Gastrocnemius medialis (tissue), 4 donors: ENCODE results near the gene STUB1.
A peak's percentile ranks its signal among the peaks of the same experiment; 100 is the strongest.

Experiments used
- CTCF ChIP-seq, 5 experiments: fragments of 450-650 bp in 3 of 5; fragments of 200-600 bp in 2 of 5; sonication (generic) in 2 of 5; IDR thresholded peaks in 4 of 5; conservative IDR thresholded peaks in 1 of 5; 1 replicate in 4 of 5; 2 replicates in 1 of 5; pipeline ENCODE4 v1.5.1; 2016 to 2019; ENCODE audit warnings: antibody characterized with exemption in 5 of 5, mild to moderate bottlenecking in 3 of 5, moderate library complexity in 3 of 5
- POLR2A ChIP-seq, 2 donors: fragments of 450-650 bp; IDR thresholded peaks; one replicate each; pipeline ENCODE4 v1.6.1; 2017; ENCODE audit warnings: antibody characterized with exemption in 2 of 2, mild to moderate bottlenecking in 2 of 2, moderate library complexity in 2 of 2

GRCh38 chr16:642189-643049 lies 37.8 kb upstream of the STUB1 start:
- TF ChIP-seq CTCF (IDR thresholded peaks at IDR 0.05 in 4 of 5, conservative IDR thresholded peaks at IDR 0.05 in 1 of 5): no peak
- peak in 1 of 2 donors; percentile 66 for TF ChIP-seq POLR2A (IDR thresholded peaks at IDR 0.05)
